GM15510 (cell line): Measurements from ENCODE around the gene SLC32A1.

Experiments
- POLR2A ChIP-seq: IDR thresholded peaks from 3 replicates; pipeline ENCODE4 v1.6.1; 2011; ENCODE audit warnings: borderline replicate concordance; ENCODE audit not compliant: insufficient read length; ENCODE audit errors: extremely low read depth

The SLC32A1 gene

DNA sequence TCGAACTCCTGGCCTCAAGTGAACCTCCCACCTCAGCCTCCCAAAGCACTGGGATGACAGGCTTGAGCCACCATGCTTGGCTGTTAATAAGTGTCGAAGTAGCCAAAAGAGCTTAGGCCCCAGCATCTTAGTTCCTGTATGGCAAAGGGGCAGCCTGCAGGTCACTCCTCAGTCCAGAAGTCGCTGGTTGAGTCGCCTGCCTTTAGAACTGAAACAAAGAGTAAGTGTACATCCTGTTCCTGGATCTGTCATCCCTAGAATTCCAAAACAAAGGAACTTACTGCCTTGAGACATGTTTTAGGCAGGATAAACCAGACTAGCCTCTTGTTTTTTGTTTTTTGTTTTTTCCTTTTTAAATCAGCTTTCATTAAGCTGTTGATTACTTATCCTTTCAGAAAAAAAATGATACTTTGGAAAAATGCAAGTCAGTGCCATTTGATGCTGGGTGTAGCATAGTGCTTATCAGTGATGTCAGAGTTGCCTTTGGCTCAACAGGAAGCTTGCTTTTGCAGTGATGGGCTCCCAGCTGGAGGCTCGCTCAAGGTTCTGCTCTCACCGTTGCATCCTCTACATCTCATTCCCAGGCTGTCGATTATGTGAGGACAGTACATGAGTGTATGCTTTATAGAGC, 33.0 kb downstream of the SLC32A1 start:
- TF ChIP-seq POLR2A = no peak

GRCh38 chr20:38759106-38759505, 34.8 kb downstream of the SLC32A1 start:
- TF ChIP-seq POLR2A = no peak

GRCh38 chr20:38760978-38761377, 36.7 kb downstream of the SLC32A1 start:
- no peak for TF ChIP-seq POLR2A

DNA sequence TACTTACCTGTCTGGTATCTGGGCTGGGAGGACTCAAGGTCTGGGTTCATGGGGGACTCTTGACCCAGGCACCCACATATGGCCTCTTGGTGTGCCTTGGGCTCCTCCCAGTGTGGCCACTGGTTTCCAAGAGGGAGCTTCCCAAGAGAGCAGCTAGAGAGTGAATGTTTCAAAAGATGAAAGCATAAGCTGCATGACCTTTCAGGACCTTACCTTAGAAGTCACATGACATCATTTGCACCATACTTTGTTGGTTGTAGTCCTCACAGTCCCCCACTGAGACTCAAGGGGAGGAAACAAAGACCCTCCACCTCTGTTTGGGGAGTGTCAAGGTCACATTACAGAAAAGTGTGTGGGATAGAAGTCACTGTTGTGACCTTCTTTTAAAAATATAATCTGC, 37.9 kb downstream of the SLC32A1 start:
- TF ChIP-seq POLR2A = no peak

- no peak for TF ChIP-seq POLR2A
These were observed 39.3 kb downstream of the SLC32A1 start for GRCh38 chr20:38763616-38764015.

- no peak for TF ChIP-seq POLR2A
These were observed 40.5 kb downstream of the SLC32A1 start for GRCh38 chr20:38764567-38765318.

DNA sequence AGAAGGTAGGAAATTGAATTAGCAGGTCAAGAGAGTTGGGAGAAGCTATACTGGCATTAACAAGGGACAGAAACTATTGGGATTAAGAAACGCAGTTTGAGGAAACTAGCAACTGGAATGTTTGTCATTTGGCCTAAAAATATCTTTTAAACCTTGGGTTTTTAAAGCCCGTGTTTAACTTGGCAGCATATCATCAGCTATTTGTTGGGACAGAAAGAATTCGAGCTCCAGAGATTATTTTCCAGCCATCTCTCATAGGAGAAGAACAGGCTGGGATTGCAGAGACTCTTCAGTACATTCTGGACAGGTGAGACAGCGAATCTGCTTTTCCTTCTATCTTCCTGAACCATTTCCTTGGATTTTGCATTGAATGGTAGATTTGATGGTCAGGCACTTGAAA, 41.8 kb downstream of the SLC32A1 start:
- TF ChIP-seq POLR2A = no peak

GRCh38 chr20:38769376-38770295, 45.4 kb downstream of the SLC32A1 start:
- no peak for TF ChIP-seq POLR2A

DNA sequence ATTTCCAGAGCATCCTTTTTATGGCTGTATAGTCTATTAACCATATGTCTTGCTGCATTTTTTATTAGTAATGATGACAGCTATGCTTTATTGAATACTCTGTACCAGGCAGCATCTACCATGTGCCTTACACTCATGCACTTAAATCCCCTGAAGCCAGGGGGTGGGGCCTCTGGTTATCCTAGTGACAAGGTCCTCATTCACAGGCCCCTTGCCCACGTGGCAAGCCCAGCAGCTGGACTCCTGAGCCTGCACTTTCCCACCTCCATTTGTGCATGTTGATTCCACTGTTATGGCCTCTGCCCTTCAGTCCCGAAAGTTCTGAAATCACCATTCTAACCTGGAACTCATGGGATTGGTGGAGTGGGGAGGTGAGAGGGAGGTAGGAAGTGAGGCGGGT, 46.3 kb downstream of the SLC32A1 start:
- no peak for TF ChIP-seq POLR2A

DNA sequence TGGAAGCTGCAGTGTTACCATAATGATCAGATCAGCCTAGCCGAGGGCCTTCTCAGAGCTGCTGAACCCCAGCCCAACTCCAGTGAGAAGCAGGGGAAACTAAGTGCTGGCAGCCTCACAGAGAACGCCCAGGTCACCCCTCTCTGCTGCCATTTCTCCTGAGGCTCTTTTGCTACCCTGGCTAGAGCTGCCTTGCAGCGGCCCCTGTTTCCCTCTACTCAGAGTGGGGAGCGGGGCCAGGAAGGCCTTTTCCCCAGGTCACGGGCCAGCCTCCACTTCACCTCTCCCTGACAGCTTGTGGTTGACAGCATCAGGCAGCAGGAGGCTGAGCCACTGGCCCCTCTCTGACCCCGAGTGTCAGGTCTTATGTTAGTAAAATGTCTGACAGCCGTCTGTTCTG, 46.7 kb downstream of the SLC32A1 start:
- TF ChIP-seq POLR2A = no peak

DNA sequence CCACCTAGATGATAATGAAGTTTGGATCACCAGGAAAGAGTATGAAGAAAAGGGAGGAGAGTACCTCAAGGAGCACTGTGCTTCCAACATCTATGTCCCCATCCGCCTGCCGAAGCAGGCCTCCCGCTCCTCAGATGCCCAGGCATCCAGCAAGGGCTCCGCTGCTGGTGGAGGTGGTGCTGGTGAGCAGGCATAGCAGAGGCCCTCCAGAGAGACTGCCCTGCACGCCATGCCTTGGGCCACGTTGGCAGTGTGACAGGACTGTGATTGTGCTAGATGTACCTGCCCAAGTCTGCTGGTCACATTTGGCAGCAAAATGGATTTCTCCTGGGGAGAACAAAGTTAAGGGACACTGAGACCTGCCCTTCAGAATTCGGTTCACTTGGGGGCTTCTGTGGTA, 47.3 kb downstream of the SLC32A1 start:
- TF ChIP-seq POLR2A = no peak

GRCh38 chr20:38774167-38774566, 49.9 kb downstream of the SLC32A1 start:
- TF ChIP-seq POLR2A = no peak

DNA sequence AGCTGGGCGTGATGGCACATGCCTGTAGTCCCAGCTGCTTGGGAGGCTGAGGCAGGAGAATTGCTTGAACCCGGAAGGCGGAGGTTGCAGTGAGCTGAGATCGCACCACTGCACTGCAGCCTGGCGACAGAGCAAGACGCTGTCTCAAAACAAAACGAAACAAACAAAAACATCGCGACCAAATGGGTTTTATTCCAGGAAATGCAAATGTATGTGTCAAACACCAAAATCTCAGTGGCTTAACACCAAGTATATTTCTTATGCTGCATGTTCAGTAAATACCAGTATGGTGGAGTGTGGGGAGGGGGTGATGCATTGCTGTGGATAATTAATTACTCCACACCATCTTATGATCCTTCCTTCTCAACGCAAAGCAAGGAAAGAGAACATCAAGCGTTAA, 52.1 kb downstream of the SLC32A1 start:
- no peak for TF ChIP-seq POLR2A
